OCI-LY1 (cell line): ENCODE data around the gene SIRT5.

Experiments
- EZH2 ChIP-seq: fragments of 200-600 bp; sonication (generic), shearing (Covaris generic); IDR thresholded peaks from 2 replicates; pipeline ENCODE4 v1.8.0; 2017; ENCODE audit warnings: borderline replicate concordance, mixed run types, mild to moderate bottlenecking, antibody characterized with exemption, low read length, moderate library complexity, mixed read lengths
- TF ChIP-seq, protein P1 (sequence below): fragments of 200-600 bp; sonication (generic), shearing (Covaris generic); IDR thresholded peaks from 2 replicates; pipeline ENCODE4 v1.5.1; 2017; ENCODE audit warnings: mild to moderate bottlenecking, antibody characterized with exemption, low read length, moderate library complexity, mixed read lengths

GRCh38 chr6:13558718-13559117, 15.7 kb upstream of the SIRT5 start:
- TF ChIP-seq, protein P1, sequence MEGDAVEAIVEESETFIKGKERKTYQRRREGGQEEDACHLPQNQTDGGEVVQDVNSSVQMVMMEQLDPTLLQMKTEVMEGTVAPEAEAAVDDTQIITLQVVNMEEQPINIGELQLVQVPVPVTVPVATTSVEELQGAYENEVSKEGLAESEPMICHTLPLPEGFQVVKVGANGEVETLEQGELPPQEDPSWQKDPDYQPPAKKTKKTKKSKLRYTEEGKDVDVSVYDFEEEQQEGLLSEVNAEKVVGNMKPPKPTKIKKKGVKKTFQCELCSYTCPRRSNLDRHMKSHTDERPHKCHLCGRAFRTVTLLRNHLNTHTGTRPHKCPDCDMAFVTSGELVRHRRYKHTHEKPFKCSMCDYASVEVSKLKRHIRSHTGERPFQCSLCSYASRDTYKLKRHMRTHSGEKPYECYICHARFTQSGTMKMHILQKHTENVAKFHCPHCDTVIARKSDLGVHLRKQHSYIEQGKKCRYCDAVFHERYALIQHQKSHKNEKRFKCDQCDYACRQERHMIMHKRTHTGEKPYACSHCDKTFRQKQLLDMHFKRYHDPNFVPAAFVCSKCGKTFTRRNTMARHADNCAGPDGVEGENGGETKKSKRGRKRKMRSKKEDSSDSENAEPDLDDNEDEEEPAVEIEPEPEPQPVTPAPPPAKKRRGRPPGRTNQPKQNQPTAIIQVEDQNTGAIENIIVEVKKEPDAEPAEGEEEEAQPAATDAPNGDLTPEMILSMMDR, result no peak
- no peak for TF ChIP-seq EZH2
